Peyer's patch (tissue), 4 donors: ENCODE measurements around the gene SMG6. TPM values are rescaled to one million over a fixed set of nuclear protein-coding genes. Genes with fewer than 3 reads are reported as not detected.
"Not testable (repeated sequence)": the region's sequence is repeated elsewhere in the genome, so short reads cannot be mapped to it uniquely, and the experiment has no call there.

Experiments used
- DNase-seq, 3 donors: peaks; one replicate each; pipeline ENCODE4 v3.0.0-alpha.2; 2017 to 2019
- H3K27ac ChIP-seq, 4 donors: fragments of 200-600 bp; sonication (generic); one replicate each; pipeline ENCODE4 v1.5.1; 2016 to 2019
- H3K27me3 ChIP-seq, 2 donors: fragments of 200-600 bp; sonication (generic); one replicate each; pipeline ENCODE4 v1.5.1; 2019
- H3K36me3 ChIP-seq, 3 donors: fragments of 200-600 bp; sonication (generic); one replicate each; pipeline ENCODE4 v1.5.1; 2016 to 2019
- H3K4me1 ChIP-seq, 4 donors: fragments of 200-600 bp; sonication (generic); one replicate each; pipeline ENCODE4 v1.5.1; 2016 to 2019
- H3K4me3 ChIP-seq, 4 donors: fragments of 200-600 bp; sonication (generic); 1 replicate in 3 of 4; 2 replicates in 1 of 4; pipeline ENCODE4 v1.5.1; 2016 to 2019; ENCODE audit warnings: mild to moderate bottlenecking in 1 of 4
- H3K9me3 ChIP-seq, 4 donors: fragments of 200-600 bp; sonication (generic); one replicate each; pipeline ENCODE4 v1.5.1; 2016 to 2019; ENCODE audit warnings: mild to moderate bottlenecking in 1 of 4
- POLR2A ChIP-seq, 2 donors: fragments of 450-650 bp; IDR thresholded peaks; one replicate each; pipeline ENCODE4 v1.5.1; 2017; ENCODE audit warnings: antibody characterized with exemption in 2 of 2, mild to moderate bottlenecking in 2 of 2, moderate library complexity in 2 of 2
- total RNA-seq, 4 donors: library from RNA; depleted of rRNA; stranded (reverse); fragments of >200 nt; gene quantifications; one replicate each; pipeline ENCODE4 v1.1.0, GENCODE V29; 2016
- TF ChIP-seq, protein P1 (sequence below), 6 experiments: fragments of 450-650 bp in 4 of 6; fragments of 200-600 bp in 2 of 6; sonication (generic) in 1 of 6; IDR thresholded peaks; one replicate each; pipeline ENCODE4 v1.5.1; 2017 to 2019; ENCODE audit warnings: antibody characterized with exemption in 6 of 6, mild to moderate bottlenecking in 3 of 6, moderate library complexity in 1 of 6

SMG6 gene
- total RNA-seq, 4 donors from 2014 or later = 33.3 to 139 (median 67.4) TPM

DNA sequence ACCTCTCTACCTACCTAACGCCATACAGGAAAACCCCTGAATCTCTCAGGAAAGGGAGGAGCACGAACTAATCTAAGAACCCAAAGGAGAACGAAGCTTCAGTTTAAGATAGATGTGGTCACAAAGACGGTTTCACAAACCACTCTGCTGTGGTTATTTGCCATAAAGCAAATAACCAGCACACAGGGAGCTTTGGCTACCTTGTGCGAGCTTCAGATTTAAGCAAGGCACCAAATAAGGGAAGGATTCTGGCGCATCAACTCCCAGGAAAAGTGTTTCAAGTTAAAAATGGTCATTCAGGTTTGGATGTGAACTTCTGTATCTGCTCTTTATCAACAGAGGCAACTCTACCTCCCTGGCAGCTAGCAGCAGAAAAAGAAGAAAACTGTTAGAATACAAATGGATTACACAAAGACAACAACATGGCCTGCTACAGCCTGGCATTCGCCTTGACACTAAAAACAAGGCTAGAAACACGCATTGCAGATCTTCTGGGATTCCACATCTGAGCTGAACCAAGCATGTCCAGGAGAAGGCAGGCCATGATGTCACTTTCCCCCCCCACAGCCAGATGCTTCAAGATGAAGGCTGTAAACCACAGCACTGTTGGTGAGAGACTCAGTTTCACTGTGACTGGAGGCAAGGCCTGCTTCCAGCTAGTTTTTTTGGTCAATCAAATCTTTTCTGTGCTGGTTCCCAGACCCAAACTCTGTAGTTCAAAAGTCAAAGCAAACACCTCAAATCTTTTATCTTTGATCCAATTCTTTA is 43.6 kb downstream of the SMG6 start:
- H3K27ac ChIP-seq = peak overlapping the region; percentile 66 to 72 (median 67)
- TF ChIP-seq, protein P1, sequence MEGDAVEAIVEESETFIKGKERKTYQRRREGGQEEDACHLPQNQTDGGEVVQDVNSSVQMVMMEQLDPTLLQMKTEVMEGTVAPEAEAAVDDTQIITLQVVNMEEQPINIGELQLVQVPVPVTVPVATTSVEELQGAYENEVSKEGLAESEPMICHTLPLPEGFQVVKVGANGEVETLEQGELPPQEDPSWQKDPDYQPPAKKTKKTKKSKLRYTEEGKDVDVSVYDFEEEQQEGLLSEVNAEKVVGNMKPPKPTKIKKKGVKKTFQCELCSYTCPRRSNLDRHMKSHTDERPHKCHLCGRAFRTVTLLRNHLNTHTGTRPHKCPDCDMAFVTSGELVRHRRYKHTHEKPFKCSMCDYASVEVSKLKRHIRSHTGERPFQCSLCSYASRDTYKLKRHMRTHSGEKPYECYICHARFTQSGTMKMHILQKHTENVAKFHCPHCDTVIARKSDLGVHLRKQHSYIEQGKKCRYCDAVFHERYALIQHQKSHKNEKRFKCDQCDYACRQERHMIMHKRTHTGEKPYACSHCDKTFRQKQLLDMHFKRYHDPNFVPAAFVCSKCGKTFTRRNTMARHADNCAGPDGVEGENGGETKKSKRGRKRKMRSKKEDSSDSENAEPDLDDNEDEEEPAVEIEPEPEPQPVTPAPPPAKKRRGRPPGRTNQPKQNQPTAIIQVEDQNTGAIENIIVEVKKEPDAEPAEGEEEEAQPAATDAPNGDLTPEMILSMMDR (IDR thresholded peaks at IDR 0.05) = no peak
- no peak for TF ChIP-seq POLR2A (IDR thresholded peaks at IDR 0.05)
- no peaks in the 10 kb centered on the region for H3K9me3 ChIP-seq
- no peak overlapping the region for H3K4me3 ChIP-seq
- H3K36me3 ChIP-seq = no peaks in the 10 kb centered on the region
- no peaks in the 10 kb centered on the region for H3K27me3 ChIP-seq
- DNase-seq = peak in 2 of 3 donors; percentile 68 to 76
- H3K4me1 ChIP-seq = peaks cover 0 to 8% (median 3%) of the 10 kb centered on the region in 4 donors

DNA sequence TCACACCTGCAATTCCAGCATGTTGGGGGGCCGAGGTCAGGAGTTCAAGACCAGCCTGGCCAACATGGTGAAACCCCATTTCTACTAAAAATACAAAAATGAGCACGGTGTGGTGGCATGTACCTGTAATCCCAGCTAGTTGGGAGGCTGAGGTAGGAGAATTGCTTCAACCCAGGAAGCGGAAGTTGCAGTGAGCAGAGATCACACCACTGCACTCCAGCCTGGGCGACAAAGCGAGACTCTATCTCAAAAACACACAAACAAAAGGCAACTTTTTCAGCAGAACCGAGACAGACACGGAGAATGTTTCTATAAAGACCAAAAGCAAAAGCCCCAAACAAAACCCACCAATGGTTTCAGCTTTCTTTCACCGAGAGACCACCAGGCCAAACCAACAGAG is 44.8 kb downstream of the SMG6 start:
- not testable (repeated sequence) for H3K36me3 ChIP-seq, H3K27me3 ChIP-seq, H3K9me3 ChIP-seq, H3K4me3 ChIP-seq, H3K4me1 ChIP-seq
- peak overlapping the region; percentile 57 to 72 (median 67) for H3K27ac ChIP-seq
- DNase-seq = peak in 1 of 3 donors; percentile 20

DNA sequence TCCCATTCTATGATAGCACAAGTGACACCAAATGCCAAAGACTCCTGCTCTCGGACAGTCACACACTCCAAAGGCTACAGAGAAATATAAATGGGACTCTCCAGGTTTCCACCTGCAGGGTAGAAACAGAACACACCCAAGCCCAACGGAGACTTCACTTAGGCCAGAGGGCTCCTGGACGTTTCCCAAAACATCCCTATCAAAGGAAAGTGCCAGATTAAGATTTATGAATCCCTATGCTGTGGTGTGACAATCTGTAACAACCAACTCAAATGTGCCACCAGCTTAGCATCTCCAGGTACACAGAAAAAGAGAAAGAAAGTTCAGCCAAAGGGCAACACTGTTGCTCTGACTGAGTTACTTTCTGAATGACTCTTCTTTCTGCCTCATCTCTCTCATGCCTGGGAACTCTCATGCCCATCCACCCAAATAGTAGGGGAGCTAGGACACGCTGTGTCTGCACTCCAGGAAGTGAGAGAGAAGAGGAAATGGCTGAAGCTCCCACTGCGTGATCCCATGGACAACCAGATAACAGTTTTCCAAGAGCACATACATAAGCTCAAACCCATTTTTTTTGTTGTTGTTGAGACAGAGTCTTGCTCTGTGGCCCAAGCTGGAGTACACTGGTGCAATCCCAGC is 49.7 kb downstream of the SMG6 start:
- peaks cover 0 to 5% (median 0%) of the 10 kb centered on the region in 4 donors for H3K4me1 ChIP-seq
- H3K27ac ChIP-seq = peak overlapping the region in 3 of 4 donors; percentile 11 to 17 (median 15)
- peaks cover 0 to 3% (median 0%) of the 10 kb centered on the region in 3 donors for H3K36me3 ChIP-seq
- H3K27me3 ChIP-seq = no peaks in the 10 kb centered on the region
- no peak overlapping the region for H3K4me3 ChIP-seq
- no peak for DNase-seq
- no peaks in the 10 kb centered on the region for H3K9me3 ChIP-seq
- TF ChIP-seq POLR2A (IDR thresholded peaks at IDR 0.05) = no peak
- TF ChIP-seq, protein P1 (IDR thresholded peaks at IDR 0.05) = no peak

DNA sequence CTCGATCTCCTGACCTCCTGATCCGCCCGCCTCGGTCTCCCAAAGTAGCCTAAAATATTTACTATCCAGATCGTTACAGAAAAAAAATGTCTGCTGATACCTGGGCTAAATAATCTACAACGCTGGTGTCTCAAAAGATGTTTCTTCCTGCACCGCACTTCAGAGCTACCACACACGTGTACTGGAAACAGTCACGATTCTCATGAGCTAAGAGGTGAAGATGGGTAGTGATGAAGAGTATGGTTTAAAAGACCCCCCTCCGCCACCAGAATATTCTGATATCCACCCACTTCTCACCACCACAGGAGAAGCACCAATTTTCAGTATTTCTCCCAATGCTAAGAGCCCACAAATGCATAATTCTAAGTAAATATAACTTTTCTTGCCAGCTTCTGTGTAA is 50.2 kb downstream of the SMG6 start:
- H3K4me1 ChIP-seq = peaks cover 0 to 5% (median 0%) of the 10 kb centered on the region in 4 donors
- H3K9me3 ChIP-seq = no peaks in the 10 kb centered on the region
- H3K4me3 ChIP-seq = no peak overlapping the region
- no peaks in the 10 kb centered on the region for H3K27me3 ChIP-seq
- peak overlapping the region in 2 of 4 donors; percentile 15 to 17 for H3K27ac ChIP-seq
- peaks cover 0 to 8% (median 0%) of the 10 kb centered on the region in 3 donors for H3K36me3 ChIP-seq
- no peak for DNase-seq
- TF ChIP-seq, protein P1 (IDR thresholded peaks at IDR 0.05) = no peak
- TF ChIP-seq POLR2A (IDR thresholded peaks at IDR 0.05) = no peak

DNA sequence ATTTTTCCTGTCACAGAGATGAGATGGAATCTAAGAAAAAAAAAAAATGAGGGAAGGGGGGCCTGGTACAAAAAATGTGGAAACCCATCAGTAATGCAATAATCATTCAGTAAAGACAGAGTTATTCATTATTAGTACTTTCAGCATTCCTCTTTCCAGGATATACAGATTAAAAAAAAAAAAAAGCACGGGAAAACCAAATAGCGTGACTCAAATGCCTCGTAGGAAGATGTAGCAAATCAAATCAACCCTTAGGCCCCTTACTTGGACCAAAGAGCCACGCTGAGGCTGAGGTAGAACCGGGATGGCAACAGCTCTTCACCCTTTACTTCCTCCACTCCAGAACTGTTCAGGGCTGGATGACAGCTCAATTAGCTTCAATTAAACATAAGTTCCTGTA is 52.5 kb downstream of the SMG6 start:
- Histone ChIP-seq H3K4me3 (no peak overlapping the region), H3K27me3 (no peaks in the 10 kb centered on the region), H3K4me1 (peaks cover 0 to 5% (median 0%) of the 10 kb centered on the region in 4 donors), H3K9me3 (no peaks in the 10 kb centered on the region), H3K36me3 (peaks cover 0 to 8% (median 0%) of the 10 kb centered on the region in 3 donors), H3K27ac (no peak overlapping the region)
- no peak for DNase-seq
- TF ChIP-seq POLR2A (IDR thresholded peaks at IDR 0.05) = no peak
- TF ChIP-seq, protein P1 (IDR thresholded peaks at IDR 0.05) = no peak
